ENCODE measurements around the gene TPCN2.

The TPCN2 gene

GRCh38 chr11:69010964-69011623 is 37.6 kb upstream of the TPCN2 start:
- no peak for DNase-seq

GRCh38 chr11:69011624-69012091 is 37.1 kb upstream of the TPCN2 start:
- DNase-seq = no peak

- no peak for DNase-seq
These were observed 36.4 kb upstream of the TPCN2 start for GRCh38 chr11:69012092-69013008.

- DNase-seq = no peak
These were observed 35.5 kb upstream of the TPCN2 start, which contains the start of gene MRGPRF for GRCh38 chr11:69013009-69013951. MRGPRF (minus strand) TSS chr11:69013246; CDS start chr11:69009901, 3,345 bp downstream.

- no peak for DNase-seq
These were observed 34.5 kb upstream of the TPCN2 start for GRCh38 chr11:69014084-69014851.

- no peak for DNase-seq
These were observed 33.7 kb upstream of the TPCN2 start for GRCh38 chr11:69014898-69015549.

- DNase-seq = no peak
These were observed 30.8 kb upstream of the TPCN2 start for GRCh38 chr11:69017951-69018350.

GRCh38 chr11:69018924-69019323 is 29.8 kb upstream of the TPCN2 start:
- no peak for DNase-seq

- DNase-seq = no peak
These were observed 26.5 kb upstream of the TPCN2 start for GRCh38 chr11:69022260-69022659.

GRCh38 chr11:69024509-69024908 is 24.2 kb upstream of the TPCN2 start:
- DNase-seq = no peak

GRCh38 chr11:69027704-69028372 is 20.9 kb upstream of the TPCN2 start:
- no peak for DNase-seq

- no peak for DNase-seq
These were observed 18.4 kb upstream of the TPCN2 start for GRCh38 chr11:69030301-69030700.

- DNase-seq = no peak
These were observed 15.9 kb upstream of the TPCN2 start for GRCh38 chr11:69032833-69033232.

- no peak for DNase-seq
These were observed 15.3 kb upstream of the TPCN2 start for GRCh38 chr11:69033431-69033830.

GRCh38 chr11:69034123-69034867 is 14.4 kb upstream of the TPCN2 start:
- no peak for DNase-seq

- no peak for DNase-seq
These were observed 13.4 kb upstream of the TPCN2 start for GRCh38 chr11:69035150-69035945.

- DNase-seq = no peak
These were observed 12.8 kb upstream of the TPCN2 start for GRCh38 chr11:69035946-69036340.

GRCh38 chr11:69037074-69037473 is 11.7 kb upstream of the TPCN2 start:
- no peak for DNase-seq

GRCh38 chr11:69037544-69037943 is 11.2 kb upstream of the TPCN2 start:
- no peak for DNase-seq
